Pancreas (tissue), 10 donors: ENCODE data around the gene CCDC124. TPM values are rescaled to one million over a fixed set of nuclear protein-coding genes. Genes with fewer than 3 reads are reported as not detected.

Experiments used
- ATAC-seq, 4 donors: fragments of 200-7000 bp; cut with Tn5 transposase; one replicate each; pipeline versions ENCODE4 v1.8.0 to v1.9.1; 2020; ENCODE audit warnings: mild to moderate bottlenecking in 4 of 4, moderate library complexity in 4 of 4
- DNase-seq, 6 donors: peaks; one replicate each; pipeline ENCODE4 v3.0.0-alpha.2; 2020
- FAIRE-seq: peaks from 2 replicates; lab custom pipeline; 2012; peaks lifted over from hg19 to GRCh38; lab: Jason Lieb, UNC
- H3K27ac ChIP-seq, 4 donors: fragments of 200-600 bp; sonication (generic); 1 replicate in 3 of 4; 2 replicates in 1 of 4; pipeline versions ENCODE4 v1.5.0 to v1.8.0; 2020
- H3K27me3 ChIP-seq, 4 donors: fragments of 200-600 bp; one replicate each; pipeline ENCODE4 v1.8.0; 2021
- H3K36me3 ChIP-seq, 3 donors: fragments of 200-600 bp; sonication (generic) in 1 of 3; one replicate each; pipeline versions ENCODE4 v1.5.0 to v1.8.0; 2020 to 2021
- H3K4me1 ChIP-seq, 3 donors: fragments of 200-600 bp; one replicate each; pipeline ENCODE4 v1.8.0; 2021
- H3K4me3 ChIP-seq, 4 donors: fragments of 200-600 bp; sonication (generic) in 2 of 4; one replicate each; pipeline versions ENCODE4 v1.5.0 to v1.8.0; 2020 to 2021
- H3K9me3 ChIP-seq, 4 donors: fragments of 200-600 bp; one replicate each; pipeline ENCODE4 v1.8.0; 2021
- CTCF ChIP-seq, 4 donors: fragments of 200-600 bp; sonication (generic) in 3 of 4; IDR thresholded peaks; one replicate each; pipeline versions ENCODE4 v1.5.0 to v1.8.0; 2021; ENCODE audit warnings: antibody characterized with exemption in 4 of 4
- WGBS, 2 donors: extraction: QIAGEN DNeasy Blood & Tissue Kit; methylation state at CpG; one replicate each; pipeline ENCODE4 v1.1.7; 2013; 5-methylcytosine and 5-hydroxymethylcytosine counted together
- intact Hi-C, 3 donors: fragments of 100-400 bp; cut with DNase I; formaldehyde crosslinking; loops; one replicate each; pipeline versions ENCODE4 v1.11.1 to v1.14.2; 2022
- polyA plus RNA-seq, 2 donors: library from polyadenylated mRNA; stranded (reverse); fragments of 200-250 nt; gene quantifications; one replicate each; pipeline ENCODE4 v1.2.3, GENCODE V29; 2013
- total RNA-seq, 6 donors: library from RNA; stranded (reverse); fragmentation: NEBNext Ultra II Directional in 4 of 6; extraction: Animal tissue kit (Norgen Biotek cat#: 25700) in 4 of 6; gene quantifications; one replicate each; pipeline versions ENCODE4 v1.2.1 to v1.2.4, GENCODE V29; 2021 to 2023
- donor health status: healthy with polysubstance abuse.
- donor health status: DM: no; HTN: no; CAD: no; lungs with moderate emphysema.
- donor health status: DM: no; HTN: no; CAD: no.
- donor health status: control.
- donor health status: control.
- donor health status: Bipolar disorder and iron deficiency.
- donor health status: DM: yes; HTN: yes; CAD: no.
- donor health status: DM: no; HTN: no; CAD: no.
- donor health status: DM: no; HTN: no; CAD: no.
- donor health status: DM: yes; HTN: yes; CAD: no.

CCDC124 gene
- total and polyA plus RNA-seq, 8 donors, result 15.0 to 71.8 (median 32.2) TPM

GRCh38 chr19:17946965-17947784, 14.4 kb downstream of the CCDC124 start:
- no peak for TF ChIP-seq CTCF (IDR thresholded peaks at IDR 0.05)
- Histone ChIP-seq H3K27ac (peak overlapping the region in 1 of 4 donors; percentile 34), H3K9me3 (no peaks in the 10 kb centered on the region), H3K27me3 (peaks cover 0 to 6% (median under 1%) of the 10 kb centered on the region in 4 donors), H3K4me1 (peaks cover 0 to 16% (median 13%) of the 10 kb centered on the region in 3 donors), H3K36me3 (peaks cover 0 to 3% (median 0%) of the 10 kb centered on the region in 3 donors), H3K4me3 (peak overlapping the region; percentile 26 to 77 (median 66))
- DNase-seq (peak in 4 of 6 donors; percentile 28 to 82 (median 46)), ATAC-seq (peak; percentile 35 to 64 (median 46)), FAIRE-seq (no peak)
- intact Hi-C loops, result no loop called here
- WGBS, 2 donors, result 18% methylated on average over 29 of the region's 29 CpGs

GRCh38 chr19:17947815-17948513, 15.1 kb downstream of the CCDC124 start:
- FAIRE-seq (no peak), DNase-seq (peak; percentile 89 to 97 (median 94)), ATAC-seq (peak; percentile 86 to 93 (median 91))
- no peaks in the 10 kb centered on the region for H3K9me3 ChIP-seq
- peaks cover 0 to 12% (median 4%) of the 10 kb centered on the region in 4 donors for H3K27me3 ChIP-seq
- peak overlapping the region; percentile 37 to 77 (median 66) for H3K4me3 ChIP-seq
- intact Hi-C loops, result no loop called here
- 1% methylated on average over 25 to 91 of the region's 92 CpGs for WGBS, 2 donors
- H3K4me1 ChIP-seq, result peaks cover 0 to 24% (median 20%) of the 10 kb centered on the region in 3 donors
- H3K36me3 ChIP-seq, result no peaks in the 10 kb centered on the region
- no peak for TF ChIP-seq CTCF (IDR thresholded peaks at IDR 0.05)
- no peak overlapping the region for H3K27ac ChIP-seq

- peak overlapping the region in 2 of 4 donors; percentile 71 to 77 for H3K4me3 ChIP-seq
- H3K36me3 ChIP-seq, result no peaks in the 10 kb centered on the region
- DNase-seq, result peak in 2 of 6 donors; percentile 35 to 49
- no peaks in the 10 kb centered on the region for H3K9me3 ChIP-seq
- peaks cover 0 to 24% (median 20%) of the 10 kb centered on the region in 3 donors for H3K4me1 ChIP-seq
- no peak for FAIRE-seq
- no peak for ATAC-seq
- intact Hi-C loops, result no loop called here
- no peak for TF ChIP-seq CTCF (IDR thresholded peaks at IDR 0.05)
- 2% methylated on average over 16 of the region's 16 CpGs for WGBS, 2 donors
- peaks cover 0 to 17% (median 6%) of the 10 kb centered on the region in 4 donors for H3K27me3 ChIP-seq
- no peak overlapping the region for H3K27ac ChIP-seq
Measured at GRCh38 chr19:17948514-17948900, 15.7 kb downstream of the CCDC124 start.

GRCh38 chr19:17948931-17949930, 16.4 kb downstream of the CCDC124 start:
- DNase-seq (peak in 1 of 6 donors; percentile 72), FAIRE-seq (no peak), ATAC-seq (no peak)
- H3K4me3 ChIP-seq, result peak overlapping the region in 2 of 4 donors; percentile 71 to 77
- 17 to 24% methylated on average over 49 of the region's 49 CpGs for WGBS, 2 donors
- no peak for TF ChIP-seq CTCF (IDR thresholded peaks at IDR 0.05)
- H3K27me3 ChIP-seq, result peaks cover 0 to 19% (median 8%) of the 10 kb centered on the region in 4 donors
- H3K9me3 ChIP-seq, result no peaks in the 10 kb centered on the region
- intact Hi-C loops, result no loop called here
- H3K27ac ChIP-seq, result no peak overlapping the region
- H3K36me3 ChIP-seq, result no peaks in the 10 kb centered on the region
- peaks cover 0 to 24% (median 20%) of the 10 kb centered on the region in 3 donors for H3K4me1 ChIP-seq
